IPS-18c (cell line): ENCODE data around the gene UNC45A.

Experiments used
- H3K4me3 ChIP-seq: 2 replicates; pipeline ENCODE4 v1.7.0; 2013; ENCODE audit warnings: low read depth, mild to moderate bottlenecking, low read length, moderate library complexity; ENCODE audit not compliant: insufficient read depth
- H3K9me3 ChIP-seq: one replicate; pipeline ENCODE4 v1.6.1; 2013; ENCODE audit warnings: mild to moderate bottlenecking, low read length, moderate library complexity; ENCODE audit not compliant: control insufficient read depth, insufficient read depth

Gene UNC45A

DNA sequence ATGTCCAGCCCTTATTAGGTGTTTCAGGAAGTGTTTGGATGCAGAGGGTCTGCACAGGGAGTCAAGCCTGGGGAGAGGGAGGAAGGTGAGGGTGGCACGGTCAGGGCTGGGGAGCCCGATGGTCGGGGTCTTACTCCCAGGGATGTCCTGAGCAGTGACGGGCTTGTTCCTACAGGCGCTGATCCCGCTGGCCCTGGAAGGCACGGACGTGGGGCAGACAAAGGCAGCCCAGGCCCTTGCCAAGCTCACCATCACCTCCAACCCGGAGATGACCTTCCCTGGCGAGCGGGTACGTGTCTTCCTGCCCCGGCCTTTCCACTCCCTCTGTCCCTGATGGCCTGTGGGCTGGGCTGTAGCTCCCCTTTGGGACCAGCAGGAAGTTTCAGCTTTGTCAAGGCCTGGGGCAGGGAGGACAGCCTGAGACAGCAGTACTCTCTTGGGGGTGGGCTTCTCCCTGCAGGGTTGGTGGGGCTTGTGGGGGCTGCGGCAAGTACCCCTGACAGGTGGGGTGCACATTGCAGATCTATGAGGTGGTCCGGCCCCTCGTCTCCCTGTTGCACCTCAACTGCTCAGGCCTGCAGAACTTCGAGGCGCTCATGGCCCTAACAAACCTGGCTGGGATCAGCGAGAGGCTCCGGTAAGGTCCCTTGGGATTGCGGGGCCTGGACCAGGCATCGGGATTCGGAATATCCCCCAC is 15.0 kb downstream of the UNC45A start:
- no peak overlapping the region for H3K4me3 ChIP-seq
- no peaks in the 10 kb centered on the region for H3K9me3 ChIP-seq

DNA sequence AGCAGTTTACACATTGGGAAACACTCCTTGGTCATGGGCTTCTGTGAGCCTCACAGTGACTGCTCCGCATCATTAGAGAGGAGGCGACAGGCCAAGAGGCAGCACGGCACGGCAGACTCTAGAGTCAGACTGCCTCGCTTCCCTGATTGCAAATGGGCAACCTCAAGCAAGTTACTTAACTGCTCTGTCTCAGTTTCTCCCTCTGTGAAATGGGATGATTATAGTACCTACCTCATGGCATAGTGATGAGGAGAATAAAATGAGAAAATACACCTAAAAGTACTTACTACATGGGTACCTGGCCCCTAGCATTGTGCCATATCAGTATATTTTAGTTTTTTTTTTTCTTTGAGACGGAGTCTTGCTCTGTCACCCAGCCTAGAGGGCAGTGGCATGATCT is 15.6 kb downstream of the UNC45A start:
- Histone ChIP-seq H3K9me3 (no peaks in the 10 kb centered on the region), H3K4me3 (no peak overlapping the region)

DNA sequence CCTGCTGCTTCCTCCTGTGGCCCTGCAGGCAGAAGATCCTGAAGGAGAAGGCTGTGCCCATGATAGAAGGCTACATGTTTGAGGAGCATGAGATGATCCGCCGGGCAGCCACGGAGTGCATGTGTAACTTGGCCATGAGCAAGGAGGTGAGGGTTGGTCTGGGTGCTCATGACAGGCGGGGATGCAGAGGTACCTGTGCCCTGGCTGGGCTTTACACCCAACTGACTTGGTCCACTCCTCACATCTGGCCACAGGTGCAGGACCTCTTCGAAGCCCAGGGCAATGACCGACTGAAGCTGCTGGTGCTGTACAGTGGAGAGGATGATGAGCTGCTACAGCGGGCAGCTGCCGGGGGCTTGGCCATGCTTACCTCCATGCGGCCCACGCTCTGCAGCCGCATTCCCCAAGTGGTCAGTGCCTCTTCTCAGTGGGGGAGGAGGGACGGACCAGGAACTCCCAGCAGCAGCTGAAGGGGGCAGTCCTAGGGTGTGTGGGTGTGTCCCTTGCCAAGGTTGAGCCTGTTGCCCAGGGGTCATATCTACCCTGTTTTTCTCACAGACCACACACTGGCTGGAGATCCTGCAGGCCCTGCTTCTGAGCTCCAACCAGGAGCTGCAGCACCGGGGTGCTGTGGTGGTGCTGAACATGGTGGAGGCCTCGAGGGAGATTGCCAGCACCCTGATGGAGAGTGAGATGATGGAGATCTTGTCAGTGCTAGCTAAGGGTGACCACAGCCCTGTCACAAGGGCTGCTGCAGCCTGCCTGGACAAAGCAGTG is 18.0 kb downstream of the UNC45A start:
- no peaks in the 10 kb centered on the region for H3K9me3 ChIP-seq
- no peak overlapping the region for H3K4me3 ChIP-seq

DNA sequence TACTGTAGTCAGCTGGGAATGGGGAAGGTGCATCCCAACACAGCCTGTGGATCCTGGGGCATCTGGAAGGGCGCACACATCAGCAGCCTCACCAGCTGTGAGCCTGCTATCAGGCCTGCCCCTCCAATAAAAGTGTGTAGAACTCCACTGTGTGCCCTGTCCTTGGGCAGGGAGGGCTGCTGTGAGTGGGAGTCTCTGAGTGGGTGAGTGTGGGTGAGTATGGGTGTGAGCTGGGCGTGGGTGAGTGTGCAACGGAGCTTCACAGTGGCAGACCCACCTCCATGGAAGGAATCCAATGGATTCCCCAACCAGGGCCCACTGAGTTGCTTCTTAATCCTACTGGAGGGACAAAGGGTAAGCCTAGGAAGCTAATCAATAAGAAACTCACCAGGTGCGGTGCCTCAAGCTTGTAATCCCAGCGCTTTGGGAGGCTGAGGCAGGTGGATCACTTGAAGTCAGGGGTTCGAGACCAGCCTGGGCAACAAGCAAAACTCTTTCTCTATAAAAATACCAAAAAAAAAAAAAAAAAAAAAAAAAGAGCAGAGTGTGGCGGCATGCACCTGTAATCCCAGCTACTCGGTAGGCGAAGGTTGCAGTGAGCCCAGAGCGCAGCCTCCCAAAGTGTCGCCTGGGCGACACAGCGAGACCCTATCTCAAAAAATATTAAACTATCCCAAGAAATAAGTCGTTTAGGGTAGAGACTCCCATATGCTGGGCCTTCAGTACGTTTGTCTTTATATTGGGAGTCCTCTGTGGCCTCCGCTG is 19.0 kb downstream of the UNC45A start:
- no peak overlapping the region for H3K4me3 ChIP-seq
- H3K9me3 ChIP-seq, result no peaks in the 10 kb centered on the region

DNA sequence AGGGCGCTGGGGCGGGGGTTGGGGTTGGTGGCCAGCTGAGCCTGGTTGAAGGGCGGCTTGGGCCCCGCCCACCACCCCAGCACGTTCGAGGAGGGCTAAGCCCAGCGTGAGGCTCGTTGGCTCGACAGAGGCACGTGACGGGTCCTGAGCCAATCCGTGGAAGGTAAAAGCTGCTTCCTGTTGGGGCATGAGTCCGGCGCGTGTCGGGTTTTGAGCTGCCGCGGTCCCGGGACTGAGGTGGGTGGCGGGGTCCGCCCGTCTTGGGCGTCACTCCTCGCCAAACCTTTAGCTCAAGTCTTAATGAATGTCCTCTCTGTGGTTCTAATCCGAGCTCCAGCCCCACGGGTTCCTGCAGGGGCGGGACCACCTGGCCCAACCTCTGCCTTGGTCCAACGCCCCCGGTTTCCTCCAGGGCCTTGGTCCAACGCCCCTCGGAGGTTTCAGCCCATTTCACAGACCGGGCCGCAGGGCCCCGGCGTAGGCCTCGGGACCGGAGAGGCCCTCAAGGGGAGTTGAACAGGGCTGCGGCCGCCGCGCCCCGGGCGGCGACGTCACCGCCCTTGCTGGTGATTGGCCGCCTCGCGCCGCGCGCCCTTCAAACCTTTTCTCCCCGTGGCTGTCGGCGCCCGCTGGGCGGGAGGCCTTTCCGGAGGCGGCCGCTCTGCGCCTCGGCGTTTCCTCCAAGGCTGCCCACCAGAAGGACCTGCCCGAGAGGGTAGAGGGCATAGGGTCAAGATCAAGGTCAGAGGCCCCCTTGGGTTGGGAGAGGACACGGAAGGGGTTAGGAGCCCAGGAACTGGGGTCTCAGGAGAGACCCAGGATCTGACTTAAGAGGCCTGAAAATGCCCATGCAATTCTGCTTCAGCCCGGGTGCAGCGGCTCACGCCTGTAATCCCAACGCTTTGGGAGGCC is 19.9 kb downstream of the UNC45A start, which contains the start of gene RCCD1:
TSS of gene RCCD1 (plus strand) at position 173 of the 912 bp plus-strand sequence. CDS start 1,851 bp downstream, outside the sequence.
- Histone ChIP-seq H3K4me3 (peak within 1 kb of the TSS; percentile 84), H3K9me3 (no peaks in the 10 kb centered on the region)

DNA sequence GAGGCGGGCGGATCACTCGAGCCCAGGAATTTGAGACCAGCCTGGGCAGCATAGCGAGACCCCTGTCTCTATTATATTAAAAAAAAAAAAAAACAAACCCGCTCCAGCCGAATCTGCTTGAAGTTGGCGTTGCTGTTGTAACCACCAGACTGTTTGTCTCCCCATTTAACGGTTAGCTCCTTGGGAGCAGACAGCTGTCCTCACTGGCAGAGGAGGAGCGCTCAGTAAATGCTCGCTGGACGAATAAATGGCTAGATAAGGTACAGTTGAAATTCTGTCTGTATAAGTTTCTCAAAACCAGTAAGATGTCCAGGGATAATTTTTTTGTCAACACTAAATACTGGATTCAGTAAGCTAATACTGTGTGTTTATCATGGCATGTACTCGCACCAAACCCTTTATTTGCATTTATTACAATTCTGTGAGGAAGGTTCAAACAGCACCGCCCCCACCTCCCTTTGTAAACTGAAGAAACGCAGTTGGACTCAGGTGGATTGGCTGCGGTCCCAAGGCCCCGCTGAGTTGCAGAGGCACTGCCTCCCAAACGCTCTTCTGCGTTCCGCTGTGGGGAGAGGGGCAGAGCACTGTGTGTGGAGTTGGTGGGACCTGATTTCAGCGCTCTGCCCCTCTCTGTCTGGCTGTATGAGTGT is 20.7 kb downstream of the UNC45A start:
- Histone ChIP-seq H3K4me3 (peak overlapping the region; percentile 84), H3K9me3 (no peaks in the 10 kb centered on the region)

DNA sequence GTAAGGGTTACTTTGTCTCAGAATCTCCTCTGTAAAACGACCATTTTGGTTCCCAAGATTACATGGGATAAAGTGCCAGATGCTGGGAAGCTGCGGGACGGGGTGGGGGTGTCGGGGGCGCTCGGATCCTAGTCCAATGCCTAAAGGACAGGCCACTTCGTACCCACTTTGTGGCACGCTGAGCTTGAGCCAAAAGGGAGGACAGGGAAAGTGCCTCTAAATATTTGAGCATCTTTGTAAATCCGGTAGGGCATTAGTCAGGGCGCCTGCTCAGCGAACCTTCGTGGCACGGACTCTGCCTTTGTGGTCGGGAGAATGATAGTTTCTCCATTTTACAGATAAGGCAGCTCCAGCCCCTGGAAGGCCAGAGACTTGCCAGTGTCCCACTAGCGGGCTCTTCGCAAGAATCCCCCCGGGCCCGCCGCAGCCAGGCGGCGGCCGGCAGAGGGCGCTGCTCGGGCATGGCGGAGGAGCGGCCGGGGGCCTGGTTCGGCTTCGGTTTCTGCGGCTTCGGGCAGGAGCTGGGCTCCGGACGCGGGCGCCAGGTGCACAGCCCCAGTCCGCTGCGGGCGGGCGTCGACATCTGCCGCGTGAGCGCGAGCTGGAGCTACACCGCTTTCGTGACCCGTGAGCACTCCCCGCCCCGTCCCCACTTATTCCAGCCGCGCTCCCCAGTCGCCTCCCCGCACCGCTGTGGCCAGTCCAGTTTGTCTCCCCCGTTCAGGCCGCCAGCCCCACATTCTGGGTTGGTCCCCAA is 21.4 kb downstream of the UNC45A start:
- no peaks in the 10 kb centered on the region for H3K9me3 ChIP-seq
- peak overlapping the region; percentile 75 for H3K4me3 ChIP-seq

DNA sequence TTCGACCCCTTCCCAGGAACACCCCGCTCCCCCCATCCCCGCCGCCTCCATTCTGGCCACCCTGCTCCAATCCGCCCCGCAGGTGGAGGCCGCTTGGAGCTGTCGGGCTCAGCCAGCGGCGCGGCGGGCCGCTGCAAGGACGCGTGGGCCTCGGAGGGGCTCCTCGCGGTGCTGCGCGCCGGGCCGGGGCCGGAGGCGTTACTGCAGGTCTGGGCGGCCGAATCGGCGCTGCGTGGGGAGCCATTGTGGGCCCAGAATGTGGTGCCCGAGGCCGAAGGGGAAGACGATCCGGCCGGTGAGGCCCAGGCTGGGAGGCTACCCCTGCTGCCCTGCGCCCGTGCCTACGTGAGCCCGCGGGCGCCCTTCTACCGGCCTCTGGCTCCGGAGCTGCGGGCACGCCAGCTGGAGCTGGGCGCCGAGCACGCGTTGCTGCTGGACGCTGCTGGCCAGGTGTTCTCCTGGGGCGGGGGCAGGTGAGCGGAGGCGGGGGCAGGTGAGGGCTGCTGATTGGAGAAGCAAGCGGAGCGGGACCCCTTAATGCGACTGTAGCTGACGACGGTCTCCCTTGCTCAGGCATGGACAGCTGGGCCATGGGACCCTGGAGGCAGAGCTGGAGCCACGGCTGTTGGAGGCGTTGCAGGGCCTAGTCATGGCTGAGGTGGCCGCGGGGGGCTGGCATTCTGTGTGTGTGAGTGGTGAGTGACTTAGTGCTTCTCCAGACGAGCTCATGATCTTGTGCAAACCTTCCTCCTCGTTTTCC is 22.1 kb downstream of the UNC45A start:
- Histone ChIP-seq H3K9me3 (no peaks in the 10 kb centered on the region), H3K4me3 (peak overlapping the region; percentile 75)

DNA sequence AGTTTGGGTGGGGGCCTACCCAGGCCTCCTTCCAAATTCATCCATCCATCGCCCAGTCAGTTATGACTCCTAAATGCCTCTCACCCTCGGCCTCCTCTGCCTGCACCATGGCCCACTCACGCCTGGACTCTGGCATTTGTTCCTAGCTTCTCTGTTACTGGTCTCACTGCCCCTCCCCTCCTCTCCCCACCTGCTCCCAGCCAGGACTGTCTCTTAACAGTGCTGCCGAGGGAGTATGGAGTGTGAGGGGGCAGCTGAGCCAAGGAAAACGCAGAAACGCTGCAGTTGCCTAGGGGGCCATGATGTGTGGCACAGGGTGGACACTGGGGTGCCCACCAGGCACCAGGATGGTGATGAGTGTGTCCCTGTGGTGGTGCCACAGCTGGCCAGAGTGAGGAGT is 22.7 kb downstream of the UNC45A start:
- no peaks in the 10 kb centered on the region for H3K9me3 ChIP-seq

DNA sequence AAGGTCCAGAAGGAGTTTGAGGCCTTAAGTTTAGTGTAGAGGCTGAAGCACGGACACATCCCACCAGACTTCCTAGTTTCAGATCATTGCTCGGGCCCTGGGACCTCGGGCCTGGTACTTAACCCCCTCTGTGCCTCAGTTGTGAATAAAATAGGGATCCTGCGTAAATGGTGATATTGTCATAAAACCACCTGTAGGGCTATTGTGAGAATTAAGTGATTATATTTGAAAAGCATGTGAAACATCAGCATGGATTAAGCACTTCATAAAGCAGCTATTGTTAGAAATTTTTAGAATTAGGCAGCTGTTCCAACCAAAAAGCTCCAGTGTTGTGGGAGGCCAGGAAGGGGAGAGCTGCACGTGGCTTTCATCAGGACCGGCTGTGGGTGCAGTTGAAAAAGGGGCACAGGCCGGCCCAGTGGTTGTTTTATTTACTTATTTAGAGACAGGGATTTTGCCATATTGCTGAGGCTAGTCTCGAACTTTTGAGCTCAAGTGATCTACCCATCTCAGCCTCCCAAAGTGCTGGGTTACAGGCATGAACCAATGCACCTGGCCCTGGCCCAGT is 24.0 kb downstream of the UNC45A start:
- H3K9me3 ChIP-seq, result no peaks in the 10 kb centered on the region
- H3K4me3 ChIP-seq, result no peak overlapping the region

More for the DNA sequence above, 22.7 kb downstream of the UNC45A start:
- peak overlapping the region; percentile 75; the same call in 1 of the 2 replicates for H3K4me3 ChIP-seq

DNA sequence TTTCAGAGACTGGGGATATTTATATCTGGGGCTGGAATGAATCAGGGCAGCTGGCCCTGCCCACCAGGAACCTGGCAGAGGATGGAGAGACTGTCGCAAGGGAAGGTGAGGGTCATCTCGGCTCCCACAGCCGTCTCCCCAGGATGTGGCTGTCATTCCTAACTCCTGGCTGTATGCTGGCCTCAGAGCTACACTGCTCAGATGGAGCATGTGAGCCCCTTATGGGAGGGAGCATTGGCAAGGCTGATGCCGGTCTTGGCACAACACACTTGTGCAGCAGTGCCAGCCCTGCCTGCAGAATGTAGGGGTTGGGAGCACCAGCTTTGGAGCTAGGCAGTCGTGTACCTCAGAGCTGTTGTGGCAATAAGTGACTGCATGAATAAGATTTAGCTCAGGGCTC is 24.8 kb downstream of the UNC45A start:
- Histone ChIP-seq H3K4me3 (no peak overlapping the region), H3K9me3 (no peaks in the 10 kb centered on the region)

DNA sequence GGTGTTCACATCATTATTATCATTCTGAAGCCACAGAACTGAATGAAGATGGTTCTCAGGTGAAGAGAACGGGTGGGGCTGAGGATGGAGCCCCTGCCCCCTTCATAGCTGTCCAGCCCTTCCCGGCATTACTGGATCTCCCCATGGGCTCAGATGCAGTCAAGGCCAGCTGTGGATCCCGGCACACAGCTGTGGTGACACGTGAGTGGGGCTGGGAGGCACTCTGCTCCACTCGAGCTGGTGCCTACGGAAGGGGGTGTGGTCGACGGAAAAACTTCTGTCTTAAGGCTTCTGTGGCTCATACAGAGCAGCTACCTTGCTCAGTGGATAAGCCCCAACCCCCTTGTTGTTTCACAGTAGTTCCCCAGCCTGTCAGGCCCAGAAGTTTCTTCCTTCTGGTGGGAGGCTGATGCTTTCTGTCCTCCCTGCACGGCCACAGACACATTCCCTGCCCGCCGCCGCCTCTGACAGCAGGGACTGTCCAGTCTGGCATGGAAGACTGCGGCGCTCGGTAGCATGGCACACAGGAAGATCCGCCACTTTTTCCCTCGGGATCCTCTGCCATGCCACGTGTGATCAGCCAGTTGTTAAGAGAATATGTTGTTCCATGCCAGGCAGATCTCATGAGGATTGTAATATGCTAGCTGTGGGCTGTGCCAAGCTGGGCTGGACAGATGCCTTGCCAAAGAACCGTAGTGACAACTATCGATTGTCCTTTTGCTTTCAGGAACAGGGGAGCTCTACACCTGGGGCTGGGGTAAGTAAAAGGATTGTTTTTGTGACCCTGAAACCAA is 25.4 kb downstream of the UNC45A start:
- H3K9me3 ChIP-seq, result no peaks in the 10 kb centered on the region
- no peak overlapping the region for H3K4me3 ChIP-seq

DNA sequence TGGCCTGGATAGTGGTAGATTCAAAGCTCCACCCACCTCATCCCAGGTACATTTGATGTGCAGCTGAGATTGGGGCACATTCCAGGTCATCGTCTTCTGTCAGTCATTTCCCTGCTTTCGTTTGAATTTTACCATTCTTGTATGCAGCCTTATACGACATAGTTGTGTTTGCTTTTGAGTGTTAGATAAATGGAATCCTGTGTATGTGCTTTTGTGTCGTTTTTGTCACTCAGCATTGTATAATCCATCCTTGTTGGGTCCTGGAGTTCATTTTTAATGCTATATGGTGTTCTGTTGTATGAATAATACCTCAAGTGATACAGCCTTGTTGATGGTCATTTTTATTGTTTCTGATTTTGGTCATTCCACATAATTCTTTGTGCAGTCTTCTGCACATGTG is 26.9 kb downstream of the UNC45A start:
- H3K9me3 ChIP-seq, result no peaks in the 10 kb centered on the region
- H3K4me3 ChIP-seq, result no peak overlapping the region

DNA sequence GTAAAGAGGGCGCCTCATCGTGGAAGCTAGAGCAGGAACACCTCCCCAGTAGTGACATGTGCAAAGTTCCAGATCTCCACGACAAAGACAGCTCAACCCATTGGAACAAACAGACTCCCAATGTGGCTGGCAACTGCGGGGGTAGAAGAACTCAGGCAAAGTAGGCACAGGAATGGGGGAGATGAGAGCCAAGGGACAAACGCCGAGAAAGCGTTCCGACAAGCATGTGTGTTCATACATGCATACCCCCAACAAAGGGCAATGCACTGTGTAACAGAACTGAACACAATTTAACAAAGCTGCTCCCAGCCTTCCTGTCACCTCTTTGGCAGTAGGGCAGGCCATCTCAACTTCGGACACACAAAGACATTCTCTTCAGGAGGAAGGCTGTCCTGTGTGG is 31.2 kb downstream of the UNC45A start:
- no peaks in the 10 kb centered on the region for H3K9me3 ChIP-seq
- H3K4me3 ChIP-seq, result no peak overlapping the region
